SH-SY5Y (cell line): Measurements from ENCODE around the gene ZBTB7C.

ENCODE experiments used
- GATA2 ChIP-seq: IDR thresholded peaks from 2 replicates; pipeline ENCODE4 v1.6.1; 2011; ENCODE audit warnings: mild to moderate bottlenecking, low read depth, low read length
- GATA3 ChIP-seq: IDR thresholded peaks from 2 replicates; pipeline ENCODE4 v1.6.1; 2011; ENCODE audit warnings: low read depth, mild to moderate bottlenecking, low read length, moderate library complexity

- TF ChIP-seq GATA2 (no peak), GATA3 (no peak)
These were observed 292.1 kb downstream of the ZBTB7C start for GRCh38 chr18:48116873-48117630.
